Esophagus (tissue), 2 donors: ENCODE data around the gene HDAC5. TPM values are rescaled to one million over a fixed set of nuclear protein-coding genes. Genes with fewer than 3 reads are reported as not detected.

Source experiments
- H3K27ac ChIP-seq, 2 donors: one replicate each; pipeline ENCODE4 v1.5.1; 2013; ENCODE audit warnings: low read depth in 2 of 2, mild to moderate bottlenecking in 2 of 2, inconsistent platforms in 1 of 2, low read length in 1 of 2, moderate library complexity in 1 of 2
- H3K27me3 ChIP-seq, 2 donors: one replicate each; pipeline ENCODE4 v1.6.1; 2013; ENCODE audit warnings: low read length in 2 of 2, control low read depth in 1 of 2, mild to moderate bottlenecking in 1 of 2; ENCODE audit not compliant: insufficient read depth in 2 of 2, control insufficient read depth in 1 of 2
- H3K36me3 ChIP-seq, 2 donors: one replicate each; pipeline ENCODE4 v1.6.1; 2013; ENCODE audit warnings: low read length in 1 of 2; ENCODE audit not compliant: control insufficient read depth in 2 of 2, insufficient read depth in 2 of 2
- H3K4me1 ChIP-seq, 2 donors: one replicate each; pipeline ENCODE4 v1.6.1; 2013; ENCODE audit warnings: low read length in 1 of 2; ENCODE audit not compliant: control insufficient read depth in 2 of 2, insufficient read depth in 2 of 2
- H3K4me3 ChIP-seq, 2 donors: one replicate each; pipeline ENCODE4 v1.5.1; 2013; ENCODE audit warnings: low read length in 2 of 2, mild to moderate bottlenecking in 2 of 2, low read depth in 1 of 2, moderate library complexity in 1 of 2
- H3K9me3 ChIP-seq, 2 donors: one replicate each; pipeline ENCODE4 v1.6.1; 2013; ENCODE audit warnings: mild to moderate bottlenecking in 2 of 2, low read depth in 1 of 2, low read length in 1 of 2, moderate library complexity in 1 of 2; ENCODE audit not compliant: control insufficient read depth in 2 of 2, insufficient read depth in 1 of 2
- WGBS, 2 donors: extraction: QIAGEN DNeasy Blood & Tissue Kit; methylation state at CpG; one replicate each; pipeline ENCODE4 v1.1.7; 2013; 5-methylcytosine and 5-hydroxymethylcytosine counted together
- polyA plus RNA-seq, 2 donors: library from polyadenylated mRNA; stranded (reverse); fragments of 200-250 nt; gene quantifications; one replicate each; pipeline ENCODE4 v1.2.3, GENCODE V29; 2013
- donor health status: healthy with polysubstance abuse.
- donor health status: Bipolar disorder and iron deficiency.

The HDAC5 gene
- polyA plus RNA-seq, 2 donors, result 45.7 to 54.7 TPM

- Histone ChIP-seq H3K27ac (no peak overlapping the region), H3K4me3 (no peak overlapping the region), H3K4me1 (peaks cover 0 to 9% of the 10 kb centered on the region in 2 donors), H3K27me3 (no peaks in the 10 kb centered on the region), H3K36me3 (peaks cover 12 to 42% of the 10 kb centered on the region in 2 donors), H3K9me3 (no peaks in the 10 kb centered on the region)
- 83 to 87% methylated on average over 9 of the region's 9 CpGs for WGBS, 2 donors
Observed at GRCh38 chr17:44074231-44074910, 49.1 kb downstream of the HDAC5 start.

- 28 to 43% methylated on average over 2 of the region's 2 CpGs for WGBS, 2 donors
- H3K36me3 ChIP-seq, result peaks cover 7 to 21% of the 10 kb centered on the region in 2 donors
Observed at GRCh38 chr17:44071772-44072171, 51.7 kb downstream of the HDAC5 start.

GRCh38 chr17:44071198-44071520 lies 52.3 kb downstream of the HDAC5 start:
- H3K4me1 ChIP-seq, result peaks cover 0 to 9% of the 10 kb centered on the region in 2 donors
- 3 to 4% methylated on average over 3 of the region's 3 CpGs for WGBS, 2 donors

More at GRCh38 chr17:44071772-44072171, 51.7 kb downstream of the HDAC5 start:
- no peaks in the 10 kb centered on the region for H3K9me3 ChIP-seq
- H3K27ac ChIP-seq, result peak overlapping the region; percentile 51 to 60
- H3K4me3 ChIP-seq, result peak overlapping the region in 1 of 2 donors; percentile 64
- H3K27me3 ChIP-seq, result no peaks in the 10 kb centered on the region
- H3K4me1 ChIP-seq, result peaks cover 0 to 9% of the 10 kb centered on the region in 2 donors

GRCh38 chr17:44070455-44071197 lies 52.8 kb downstream of the HDAC5 start, which contains the start of gene G6PC3:
Gene G6PC3, plus strand, starts transcription at chr17:44070735. Its CDS starts 231 bp downstream, at chr17:44070966.
- Histone ChIP-seq H3K36me3 (peaks cover 7 to 9% of the 10 kb centered on the region in 2 donors), H3K9me3 (no peaks in the 10 kb centered on the region), H3K27ac (peak within 1 kb of the TSS; percentile 93 to 95), H3K27me3 (no peaks in the 10 kb centered on the region), H3K4me1 (peaks cover 0 to 9% of the 10 kb centered on the region in 2 donors), H3K4me3 (peak within 1 kb of the TSS; percentile 64 to 68)
- WGBS, 2 donors, result 0 to 1% methylated on average over 51 to 53 of the region's 53 CpGs

More at GRCh38 chr17:44071198-44071520, 52.3 kb downstream of the HDAC5 start:
- Histone ChIP-seq H3K27me3 (no peaks in the 10 kb centered on the region), H3K27ac (peak overlapping the region; percentile 93 to 95), H3K4me3 (peak overlapping the region; percentile 64 to 68), H3K36me3 (peaks cover 7 to 15% of the 10 kb centered on the region in 2 donors), H3K9me3 (no peaks in the 10 kb centered on the region)

- H3K4me1 ChIP-seq, result peaks cover 0 to 8% of the 10 kb centered on the region in 2 donors
- WGBS, 2 donors, result 23 to 32% methylated on average over 7 of the region's 7 CpGs
- H3K9me3 ChIP-seq, result no peaks in the 10 kb centered on the region
- H3K27me3 ChIP-seq, result no peaks in the 10 kb centered on the region
- peaks cover 4 to 6% of the 10 kb centered on the region in 2 donors for H3K36me3 ChIP-seq
- H3K27ac ChIP-seq, result peak overlapping the region; percentile 93 to 95
- H3K4me3 ChIP-seq, result peak overlapping the region in 1 of 2 donors; percentile 64
Observed at GRCh38 chr17:44069974-44070454, 53.4 kb downstream of the HDAC5 start.

GRCh38 chr17:44067545-44067940 lies 55.9 kb downstream of the HDAC5 start:
- WGBS, 2 donors, result 85 to 89% methylated on average over 9 of the region's 9 CpGs
- Histone ChIP-seq H3K4me3 (no peak overlapping the region), H3K4me1 (peaks cover 0 to 4% of the 10 kb centered on the region in 2 donors), H3K27me3 (no peaks in the 10 kb centered on the region), H3K9me3 (no peaks in the 10 kb centered on the region), H3K27ac (no peak overlapping the region), H3K36me3 (peaks cover 0 to 2% of the 10 kb centered on the region in 2 donors)

- no peaks in the 10 kb centered on the region for H3K9me3 ChIP-seq
- H3K4me3 ChIP-seq, result peak within 1 kb of the TSS; percentile 69 to 74
- 0% methylated on average over 61 to 65 of the region's 65 CpGs for WGBS, 2 donors
- peaks cover 0 to 2% of the 10 kb centered on the region in 2 donors for H3K36me3 ChIP-seq
- peak within 1 kb of the TSS; percentile 87 to 94 for H3K27ac ChIP-seq
- peaks cover 0 to 3% of the 10 kb centered on the region in 2 donors for H3K4me1 ChIP-seq
- no peaks in the 10 kb centered on the region for H3K27me3 ChIP-seq
Observed at GRCh38 chr17:44066204-44066930, 57.1 kb downstream of the HDAC5 start, which contains the start of gene LSM12. Gene LSM12, minus strand, starts transcription at chr17:44066671. Its CDS starts 84 bp downstream, at chr17:44066587.

- no peaks in the 10 kb centered on the region for H3K9me3 ChIP-seq
- no peaks in the 10 kb centered on the region for H3K4me1 ChIP-seq
- no peaks in the 10 kb centered on the region for H3K27me3 ChIP-seq
- WGBS, 2 donors, result 1 to 2% methylated on average over 9 of the region's 9 CpGs
- H3K4me3 ChIP-seq, result peak overlapping the region; percentile 69 to 74
- peak overlapping the region; percentile 87 to 94 for H3K27ac ChIP-seq
- peaks cover 0 to 2% of the 10 kb centered on the region in 2 donors for H3K36me3 ChIP-seq
Observed at GRCh38 chr17:44065668-44066203, 57.7 kb downstream of the HDAC5 start.
